Activated CD4-positive, CD25-positive, alpha-beta regulatory T cell treated with anti-CD3 and anti-CD28 coated beads, Interleukin-2, amount 50 U/mL, for 24 hours (primary cell): ENCODE measurements around the gene PYDC1.
"Not testable (repeated sequence)": the region's sequence is repeated elsewhere in the genome, so short reads cannot be mapped to it uniquely, and the experiment has no call there.

Source experiments
- ATAC-seq, 2 donors: fragments of 150-1000 bp; cut with Tn5 transposase; one replicate each; pipeline ENCODE4 v1.10.0; 2021; ENCODE audit warnings: mild to moderate bottlenecking in 1 of 2, moderate library complexity in 1 of 2

PYDC1 gene

GRCh38 chr16:31216422-31217135 lies at the start of gene PYDC1:
Gene PYDC1 (minus strand): TSS chr16:31217135. CDS start chr16:31217028, 107 bp downstream.
- ATAC-seq: peak in 1 of 2 donors; percentile 30

- ATAC-seq: peak; percentile 97 to 98
Measured at GRCh38 chr16:31265329-31266245, 48.7 kb upstream of the PYDC1 start.

DNA sequence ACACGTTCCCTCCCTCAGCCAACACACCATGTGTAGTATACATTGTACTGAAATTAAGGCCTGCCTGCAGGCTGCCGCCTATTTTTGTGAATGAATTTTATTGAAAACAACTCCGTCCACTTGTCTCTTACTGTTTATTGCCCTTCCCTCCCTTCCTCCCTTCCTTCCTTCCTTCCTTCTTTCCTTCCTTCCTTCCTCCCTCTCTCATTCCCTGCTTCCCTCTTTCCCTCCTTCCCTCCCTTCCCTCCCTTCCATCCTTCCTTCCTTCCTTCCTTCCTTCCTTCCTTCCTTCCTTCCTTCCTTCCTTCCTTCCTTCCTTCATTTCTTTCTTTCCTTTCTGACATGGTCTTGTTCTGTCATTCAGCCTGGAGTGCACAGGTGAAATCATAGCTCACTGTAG lies 45.1 kb upstream of the PYDC1 start:
- no peak for ATAC-seq

GRCh38 chr16:31260136-31260931 lies 43.4 kb upstream of the PYDC1 start:
- no peak for ATAC-seq

DNA sequence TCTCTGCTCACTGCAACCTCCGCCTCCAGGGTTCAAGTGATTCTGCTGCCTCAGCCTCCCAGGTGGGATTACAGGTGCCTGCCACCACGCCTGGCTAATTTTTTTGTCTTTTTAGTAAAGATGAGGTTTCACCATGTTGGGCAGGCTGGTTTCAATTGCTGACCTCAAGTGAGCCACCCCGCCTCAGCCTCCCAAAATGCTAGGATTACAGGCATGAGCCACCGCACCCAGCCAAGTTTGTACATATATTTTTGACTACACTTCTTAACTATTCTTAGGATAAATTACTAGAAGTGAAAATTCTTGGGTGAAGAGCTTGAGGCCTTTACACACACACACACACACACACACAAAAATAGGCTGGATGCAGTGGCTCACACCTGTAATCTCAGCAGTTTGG lies 41.4 kb upstream of the PYDC1 start:
- no peak for ATAC-seq

GRCh38 chr16:31256466-31256865 lies 39.5 kb upstream of the PYDC1 start:
- ATAC-seq: no peak

DNA sequence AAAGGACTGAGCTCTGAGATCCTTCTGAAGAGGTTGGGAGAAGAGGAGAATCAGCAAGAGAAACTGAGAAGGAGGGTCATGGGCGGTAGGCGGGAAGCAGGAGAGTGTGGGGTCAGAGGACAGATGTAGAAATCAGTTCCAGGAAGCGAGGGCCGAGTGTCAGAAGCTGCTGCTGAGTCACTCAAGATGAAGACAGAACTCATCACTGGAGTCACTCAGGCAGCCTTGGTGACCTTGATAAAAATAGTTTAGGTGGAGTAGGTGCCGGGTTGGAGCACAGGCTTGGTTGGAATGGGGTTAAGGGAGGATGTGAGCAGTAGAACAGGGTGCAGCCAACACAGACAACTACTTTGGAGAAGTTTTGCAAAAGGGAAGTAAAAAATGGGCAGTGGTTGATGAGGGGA lies 36.7 kb upstream of the PYDC1 start:
- peak; percentile 80 to 87 for ATAC-seq

DNA sequence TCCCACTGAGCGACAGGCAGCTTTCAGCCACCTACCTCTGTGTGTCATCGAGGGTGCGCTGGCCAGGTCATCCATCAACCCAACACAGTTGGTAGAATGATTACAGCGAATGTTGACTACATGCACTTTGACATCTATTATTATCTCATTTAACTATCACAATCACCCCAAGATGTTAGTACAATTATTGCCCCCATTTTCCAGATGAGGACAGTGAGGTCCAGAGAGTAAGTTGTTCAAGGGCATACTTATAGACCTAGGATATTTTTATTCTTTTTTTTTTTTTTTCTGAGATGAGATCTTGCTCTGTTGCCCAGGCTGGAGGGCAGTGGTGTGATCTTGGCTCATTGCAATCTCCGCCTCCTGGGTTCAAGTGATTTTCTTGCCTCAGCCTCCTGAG lies 34.5 kb upstream of the PYDC1 start:
- no peak for ATAC-seq

GRCh38 chr16:31250782-31251384 lies 33.9 kb upstream of the PYDC1 start:
- ATAC-seq: peak; percentile 35 to 51

- ATAC-seq: no peak
Measured at GRCh38 chr16:31248344-31248743, 31.4 kb upstream of the PYDC1 start.

- no peak for ATAC-seq
Measured at GRCh38 chr16:31246296-31246695, 29.4 kb upstream of the PYDC1 start.

- not testable (repeated sequence) for ATAC-seq
Measured at GRCh38 chr16:31245598-31245997, 28.7 kb upstream of the PYDC1 start.

DNA sequence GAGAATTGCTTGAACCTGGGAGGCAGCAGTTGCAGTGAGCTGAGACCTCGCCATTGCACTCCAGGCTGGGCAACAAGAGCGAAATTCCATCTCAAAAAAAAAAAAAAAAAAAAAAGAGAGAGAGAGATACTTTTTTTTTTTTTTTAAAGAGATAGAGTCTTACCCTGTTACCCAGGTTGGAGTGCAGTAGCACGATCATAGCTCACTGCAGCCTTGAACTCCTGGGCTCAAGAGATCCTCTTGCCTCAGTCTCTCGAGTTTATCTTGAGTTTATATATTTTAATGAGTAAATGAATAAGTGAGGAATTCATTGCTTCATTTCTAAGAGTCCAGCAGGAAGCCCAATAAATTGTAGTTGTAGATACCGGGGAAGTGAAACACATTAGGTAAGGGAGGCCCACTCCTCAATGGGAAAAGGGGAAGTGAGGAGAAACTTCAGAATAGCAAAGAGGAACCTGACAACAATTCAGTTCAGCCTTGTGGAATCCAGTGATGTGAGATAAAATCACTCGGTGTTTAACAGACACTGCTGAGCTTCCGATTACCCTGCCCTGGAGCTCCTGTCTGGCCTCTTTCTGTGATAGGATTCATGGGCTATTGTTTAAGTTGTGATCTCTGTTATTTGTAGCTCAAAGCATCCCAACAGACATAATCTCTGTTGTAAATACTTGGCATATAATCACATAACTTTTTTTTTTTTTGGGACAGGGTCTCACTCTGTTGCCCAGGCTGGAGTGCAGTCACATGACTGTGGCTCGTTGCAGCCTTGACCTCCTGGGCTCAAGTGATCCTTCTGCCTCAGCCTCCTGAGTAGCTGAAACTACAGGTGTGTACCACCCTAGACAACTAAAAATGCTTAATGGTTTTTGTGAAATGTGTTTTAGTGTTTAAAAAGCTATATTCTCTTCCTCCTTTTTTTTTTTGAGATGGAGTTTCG lies 27.1 kb upstream of the PYDC1 start:
- no peak for ATAC-seq

DNA sequence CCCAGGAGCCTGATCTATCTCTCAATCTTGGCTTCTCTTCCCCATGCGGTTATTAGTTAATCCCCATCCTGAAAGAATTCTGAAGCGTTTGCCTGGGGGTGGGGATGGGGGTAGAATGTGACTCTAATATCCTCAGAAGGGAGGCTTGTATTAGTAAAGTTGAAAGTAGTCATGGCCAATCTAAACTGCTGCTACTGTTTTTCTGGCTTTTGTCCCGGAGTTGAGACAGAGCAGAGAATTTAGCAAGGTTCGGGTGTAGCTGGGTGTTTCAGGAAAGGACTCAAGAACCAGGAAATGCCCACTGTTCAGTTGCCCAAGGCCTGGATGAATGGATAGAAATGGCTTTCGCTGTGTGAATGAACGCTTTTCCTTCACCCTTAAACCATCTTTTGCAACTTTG lies 25.3 kb upstream of the PYDC1 start:
- ATAC-seq: no peak

- no peak for ATAC-seq
Measured at GRCh38 chr16:31238041-31238440, 21.1 kb upstream of the PYDC1 start.

DNA sequence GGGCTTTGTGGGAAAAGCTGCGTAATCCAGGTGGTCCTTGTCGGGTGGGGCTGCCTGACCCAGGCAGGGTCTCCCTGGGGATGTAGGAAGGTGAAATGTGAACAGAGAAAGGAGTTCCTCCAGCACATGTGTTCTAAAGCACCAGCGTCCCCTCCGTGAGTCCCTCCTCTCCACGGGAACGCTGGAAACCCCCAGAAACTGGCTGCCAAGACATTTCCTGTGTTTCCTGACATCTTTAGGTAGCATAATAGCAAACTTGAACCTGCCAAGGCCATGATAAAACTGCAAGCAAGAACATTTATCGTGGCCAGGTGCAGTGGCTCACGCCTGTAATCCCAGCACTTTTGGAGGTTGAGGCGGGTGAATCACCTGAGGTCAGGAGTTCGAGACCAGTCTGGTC lies 12.6 kb upstream of the PYDC1 start:
- no peak for ATAC-seq

DNA sequence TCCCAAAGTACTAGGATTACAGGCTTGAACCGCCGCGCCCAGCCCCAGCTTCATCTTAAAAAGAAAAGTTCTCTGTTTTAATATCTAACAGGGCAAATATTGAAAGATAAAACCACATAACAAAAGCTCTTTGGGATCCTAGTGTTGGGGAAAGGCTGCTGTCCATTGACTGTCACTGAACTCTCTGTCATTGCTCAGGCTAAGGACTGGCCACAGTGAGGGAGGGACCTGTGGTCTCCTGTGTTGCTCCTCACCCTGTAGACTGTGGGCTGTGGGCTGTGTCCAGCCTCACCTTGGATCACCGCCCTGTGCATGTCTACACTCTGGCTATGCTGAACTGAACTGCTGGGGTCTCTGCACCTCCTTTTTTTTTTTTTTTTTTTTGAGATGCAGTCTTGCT lies 11.3 kb upstream of the PYDC1 start:
- no peak for ATAC-seq

DNA sequence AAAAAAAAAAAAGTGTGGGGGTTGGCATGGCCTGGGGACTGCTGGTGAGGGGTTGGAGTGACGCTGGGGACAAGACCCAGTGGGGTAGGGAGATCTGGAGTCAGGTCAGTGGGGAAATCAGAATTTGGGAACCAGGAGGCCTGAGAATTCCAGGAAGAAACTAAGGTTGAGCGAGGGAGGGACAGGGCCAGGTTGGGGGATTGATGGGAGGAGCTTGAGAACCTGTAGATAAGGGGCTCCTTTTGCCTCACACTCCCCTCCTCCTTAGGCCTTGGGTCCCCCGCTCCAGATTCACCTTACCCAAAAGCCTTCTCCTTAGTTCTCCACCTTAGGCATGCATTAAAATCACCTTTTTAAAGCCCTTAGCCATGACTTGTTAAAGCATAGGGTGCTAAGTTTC lies 8.3 kb upstream of the PYDC1 start:
- no peak for ATAC-seq

DNA sequence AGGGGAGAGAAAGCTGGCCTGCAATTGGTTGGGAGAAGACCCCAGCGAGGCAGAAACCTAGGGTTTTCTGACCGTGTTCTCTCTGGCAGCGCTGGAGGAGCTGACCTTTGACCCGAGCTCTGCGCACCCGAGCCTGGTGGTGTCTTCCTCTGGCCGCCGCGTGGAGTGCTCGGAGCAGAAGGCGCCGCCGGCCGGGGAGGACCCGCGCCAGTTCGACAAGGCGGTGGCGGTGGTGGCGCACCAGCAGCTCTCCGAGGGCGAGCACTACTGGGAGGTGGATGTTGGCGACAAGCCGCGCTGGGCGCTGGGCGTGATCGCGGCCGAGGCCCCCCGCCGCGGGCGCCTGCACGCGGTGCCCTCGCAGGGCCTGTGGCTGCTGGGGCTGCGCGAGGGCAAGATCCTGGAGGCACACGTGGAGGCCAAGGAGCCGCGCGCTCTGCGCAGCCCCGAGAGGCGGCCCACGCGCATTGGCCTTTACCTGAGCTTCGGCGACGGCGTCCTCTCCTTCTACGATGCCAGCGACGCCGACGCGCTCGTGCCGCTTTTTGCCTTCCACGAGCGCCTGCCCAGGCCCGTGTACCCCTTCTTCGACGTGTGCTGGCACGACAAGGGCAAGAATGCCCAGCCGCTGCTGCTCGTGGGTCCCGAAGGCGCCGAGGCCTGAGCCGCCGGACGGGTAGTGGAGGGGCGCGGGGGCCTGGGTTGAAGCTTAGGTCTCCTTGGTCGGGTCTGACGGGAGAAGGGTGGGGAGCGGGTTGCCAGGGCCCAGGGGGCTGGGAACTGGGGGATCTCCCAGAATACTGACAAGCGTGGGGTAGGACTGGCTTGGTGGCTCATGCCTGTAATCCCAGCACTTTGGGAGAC lies 7.4 kb upstream of the PYDC1 start:
- ATAC-seq: no peak

- no peak for ATAC-seq
Measured at GRCh38 chr16:31223044-31223443, 6.1 kb upstream of the PYDC1 start.
